ENCODE measurements around the gene FILIP1.

Gene FILIP1, protein sequence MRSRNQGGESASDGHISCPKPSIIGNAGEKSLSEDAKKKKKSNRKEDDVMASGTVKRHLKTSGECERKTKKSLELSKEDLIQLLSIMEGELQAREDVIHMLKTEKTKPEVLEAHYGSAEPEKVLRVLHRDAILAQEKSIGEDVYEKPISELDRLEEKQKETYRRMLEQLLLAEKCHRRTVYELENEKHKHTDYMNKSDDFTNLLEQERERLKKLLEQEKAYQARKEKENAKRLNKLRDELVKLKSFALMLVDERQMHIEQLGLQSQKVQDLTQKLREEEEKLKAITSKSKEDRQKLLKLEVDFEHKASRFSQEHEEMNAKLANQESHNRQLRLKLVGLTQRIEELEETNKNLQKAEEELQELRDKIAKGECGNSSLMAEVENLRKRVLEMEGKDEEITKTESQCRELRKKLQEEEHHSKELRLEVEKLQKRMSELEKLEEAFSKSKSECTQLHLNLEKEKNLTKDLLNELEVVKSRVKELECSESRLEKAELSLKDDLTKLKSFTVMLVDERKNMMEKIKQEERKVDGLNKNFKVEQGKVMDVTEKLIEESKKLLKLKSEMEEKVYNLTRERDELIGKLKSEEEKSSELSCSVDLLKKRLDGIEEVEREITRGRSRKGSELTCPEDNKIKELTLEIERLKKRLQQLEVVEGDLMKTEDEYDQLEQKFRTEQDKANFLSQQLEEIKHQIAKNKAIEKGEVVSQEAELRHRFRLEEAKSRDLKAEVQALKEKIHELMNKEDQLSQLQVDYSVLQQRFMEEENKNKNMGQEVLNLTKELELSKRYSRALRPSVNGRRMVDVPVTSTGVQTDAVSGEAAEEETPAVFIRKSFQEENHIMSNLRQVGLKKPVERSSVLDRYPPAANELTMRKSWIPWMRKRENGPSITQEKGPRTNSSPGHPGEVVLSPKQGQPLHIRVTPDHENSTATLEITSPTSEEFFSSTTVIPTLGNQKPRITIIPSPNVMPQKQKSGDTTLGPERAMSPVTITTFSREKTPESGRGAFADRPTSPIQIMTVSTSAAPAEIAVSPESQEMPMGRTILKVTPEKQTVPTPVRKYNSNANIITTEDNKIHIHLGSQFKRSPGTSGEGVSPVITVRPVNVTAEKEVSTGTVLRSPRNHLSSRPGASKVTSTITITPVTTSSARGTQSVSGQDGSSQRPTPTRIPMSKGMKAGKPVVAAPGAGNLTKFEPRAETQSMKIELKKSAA (N-terminal part only)

DNA sequence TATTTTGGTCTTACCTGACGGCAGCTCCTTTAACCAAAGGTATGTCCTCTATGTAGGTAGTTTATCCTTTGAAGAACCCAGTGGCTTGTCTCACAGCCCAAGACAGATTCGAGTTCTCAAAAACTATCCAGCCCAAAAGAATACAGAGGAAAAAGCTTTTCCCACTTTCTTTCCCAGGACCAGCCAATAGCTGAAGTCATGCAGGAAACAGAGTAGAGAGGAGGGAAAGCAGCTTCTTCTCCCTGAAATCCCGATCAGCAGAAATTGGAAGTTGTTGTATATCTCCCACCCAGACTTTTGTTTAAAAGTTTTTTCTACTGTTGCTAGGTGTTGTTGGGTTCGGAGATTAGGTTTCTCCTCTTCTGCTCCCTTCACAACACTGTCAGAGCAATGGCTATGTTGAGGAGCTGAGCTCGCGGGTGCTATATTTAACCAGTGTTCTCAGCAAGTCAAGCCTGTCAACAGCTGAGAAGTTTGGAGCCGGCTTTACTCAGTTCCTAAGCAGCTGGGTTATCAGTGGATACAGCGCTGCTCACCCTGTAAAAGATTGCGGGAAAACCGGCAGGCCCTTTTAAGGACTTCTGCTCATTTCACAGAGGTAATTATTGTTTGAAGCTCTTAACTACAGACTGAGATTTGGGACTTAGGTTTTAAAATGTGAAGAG, at the start of gene FILIP1:
Gene FILIP1 (minus strand): TSS at position 401 of the 665 bp plus-strand sequence. CDS start 78,828 bp downstream, outside the sequence.
- DNase-seq, result no peak

DNA sequence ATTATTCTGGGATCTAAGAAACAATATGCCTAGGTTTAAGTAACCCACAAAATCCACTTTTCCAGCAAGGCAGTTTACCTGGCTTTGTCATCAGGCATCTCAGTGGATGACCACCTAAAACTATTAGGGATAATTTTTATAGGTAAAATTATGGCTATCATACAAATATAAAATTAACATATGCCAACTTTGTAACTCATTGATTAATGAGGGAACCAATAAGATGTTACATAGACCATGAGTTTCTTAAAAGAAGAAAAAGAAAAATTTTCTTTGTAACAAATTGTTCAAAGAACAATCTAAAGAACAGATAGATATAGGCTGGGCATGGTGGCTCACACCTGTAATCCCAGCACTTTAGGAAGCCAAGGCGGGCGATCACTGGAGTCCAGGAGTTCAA, 49.7 kb upstream of the FILIP1 start:
- DNase-seq, result no peak

DNA sequence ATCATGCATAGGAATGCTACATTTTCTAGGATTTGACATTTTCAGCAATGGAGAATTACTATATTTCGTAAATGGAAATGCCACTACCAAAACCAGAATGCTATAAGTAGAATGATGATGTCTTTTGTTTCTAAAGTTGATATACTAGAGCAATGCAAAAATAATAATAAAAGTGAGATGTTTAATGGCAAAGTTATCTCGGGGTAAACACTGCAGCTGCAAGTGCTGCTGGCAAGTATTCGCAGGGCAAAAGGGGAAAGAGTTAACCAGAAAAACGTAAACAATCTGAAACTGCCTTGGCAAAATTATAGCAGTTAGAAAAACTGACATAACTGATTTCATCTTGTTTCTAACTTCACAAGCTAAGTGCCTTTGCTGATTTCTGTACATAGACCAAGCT, 45.5 kb upstream of the FILIP1 start:
- no peak for DNase-seq

DNA sequence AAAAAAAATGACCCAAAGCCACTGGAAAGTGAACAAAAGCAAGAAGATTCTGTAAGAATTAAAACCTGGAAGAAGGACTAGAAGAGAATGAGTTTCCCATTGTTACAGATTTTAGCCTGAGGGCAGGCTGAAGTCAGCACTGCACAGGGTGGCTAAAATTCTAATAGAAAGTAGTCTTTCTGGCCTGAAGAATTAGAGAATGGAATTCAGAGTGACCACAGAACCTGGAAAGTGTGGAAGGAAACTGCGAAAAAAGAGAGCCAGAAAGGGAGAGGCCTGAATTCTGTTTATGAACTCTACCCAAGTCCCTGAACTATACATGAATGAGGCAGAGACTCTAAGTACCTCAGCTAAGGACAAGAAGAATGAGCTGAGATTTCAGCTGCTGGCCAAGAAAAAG, 38.9 kb upstream of the FILIP1 start:
- DNase-seq, result no peak

DNA sequence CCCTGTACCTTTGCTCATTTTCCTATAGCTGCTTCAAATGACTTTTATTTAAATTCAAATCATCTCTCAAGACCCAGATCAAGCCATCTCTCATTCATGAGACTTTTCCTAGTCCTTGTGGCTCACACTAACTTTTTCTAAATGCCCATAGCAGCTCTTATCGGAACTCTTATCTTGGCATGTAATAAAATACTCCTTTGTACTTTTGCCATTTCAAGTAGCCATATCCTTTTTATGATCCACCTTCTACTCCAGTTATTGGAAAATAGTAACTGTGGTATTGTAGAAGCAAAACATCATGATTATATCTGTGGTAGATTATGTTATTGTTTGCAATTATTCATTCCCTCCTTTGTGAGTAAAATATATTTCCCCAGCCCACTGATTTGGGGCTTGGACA, 37.6 kb upstream of the FILIP1 start:
- DNase-seq, result no peak

DNA sequence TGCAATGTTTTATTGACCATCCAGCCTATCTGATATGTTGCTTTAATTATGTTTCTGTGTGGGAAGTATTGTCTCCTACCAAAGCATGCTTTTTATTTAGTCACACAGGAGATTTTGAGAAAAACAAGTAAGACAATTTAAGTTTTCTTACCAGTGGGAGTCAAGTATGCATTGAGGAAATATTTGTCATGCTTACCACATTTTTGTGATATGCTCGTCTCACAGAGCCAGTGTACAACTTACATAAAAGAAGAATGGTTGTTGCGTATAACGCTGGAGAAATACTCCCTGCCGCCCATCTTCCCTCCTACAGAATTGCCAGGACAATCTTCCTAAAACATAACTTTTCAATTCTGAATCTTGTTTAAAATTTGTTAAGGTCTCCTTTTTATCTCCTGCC, 37.1 kb upstream of the FILIP1 start:
- DNase-seq, result no peak

DNA sequence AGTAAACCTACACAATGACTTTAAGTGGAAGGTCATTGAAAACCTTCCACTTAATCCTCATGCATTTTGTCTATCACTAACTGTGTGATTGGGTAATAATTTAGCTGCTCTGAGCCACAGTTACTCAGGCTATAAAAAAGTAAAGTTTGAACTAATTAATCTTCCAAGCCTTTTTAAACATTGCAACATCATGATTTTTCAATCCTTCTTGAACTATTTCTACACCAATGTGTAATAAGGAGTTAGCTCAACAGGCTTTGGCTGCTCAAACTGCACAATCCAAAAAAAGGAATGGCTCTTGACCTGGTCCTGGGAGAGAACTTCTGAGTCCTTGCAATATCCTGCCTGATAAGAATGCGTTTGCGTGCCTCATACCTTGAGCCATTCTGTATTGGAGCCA, 34.8 kb upstream of the FILIP1 start:
- no peak for DNase-seq

DNA sequence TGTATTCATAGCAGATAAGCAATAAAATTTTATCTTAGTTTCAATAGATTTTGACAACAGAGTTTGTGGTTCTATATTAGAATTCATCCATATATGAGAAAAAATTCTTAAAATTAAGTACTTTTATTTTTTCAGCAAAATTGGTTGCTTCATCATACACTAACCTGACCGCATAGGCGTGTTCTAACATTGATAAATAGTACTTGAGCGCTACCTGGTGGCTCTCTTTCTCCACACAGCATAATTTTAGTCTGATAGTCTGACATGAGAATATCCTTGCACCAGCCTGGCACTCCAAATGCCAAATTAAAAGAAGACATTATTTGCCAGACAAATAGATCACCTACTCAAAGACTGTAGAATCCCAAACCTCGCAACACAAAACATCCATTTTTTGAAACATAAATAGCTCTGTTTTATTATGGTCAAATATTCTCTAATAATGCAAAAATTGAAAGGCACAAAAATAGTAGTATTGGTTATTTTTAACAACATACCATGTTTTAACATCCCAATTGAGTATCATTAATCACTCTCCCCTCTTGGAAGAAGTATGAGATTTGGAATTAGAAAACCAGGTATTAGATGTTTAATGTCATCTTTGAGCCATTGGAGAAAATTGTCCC, 33.0 kb upstream of the FILIP1 start:
- no peak for DNase-seq

DNA sequence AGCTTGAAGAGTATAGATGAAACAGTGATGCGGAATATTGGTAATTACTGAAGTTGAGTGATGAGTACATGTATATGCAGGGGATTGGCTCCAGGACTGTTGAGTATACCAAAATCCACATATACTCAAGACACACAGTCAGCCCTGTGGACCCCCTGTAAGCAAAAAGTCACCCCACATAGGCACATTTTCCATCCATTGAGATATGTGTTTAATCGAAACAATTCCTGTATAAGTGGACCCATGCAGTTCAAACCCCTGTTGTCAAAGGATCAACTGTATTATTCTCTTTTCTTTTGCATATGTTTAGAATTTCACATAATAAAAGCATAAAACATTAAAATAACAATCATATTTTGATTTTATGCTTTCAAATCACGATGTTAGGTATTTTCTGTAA, 32.1 kb upstream of the FILIP1 start:
- DNase-seq, result no peak

DNA sequence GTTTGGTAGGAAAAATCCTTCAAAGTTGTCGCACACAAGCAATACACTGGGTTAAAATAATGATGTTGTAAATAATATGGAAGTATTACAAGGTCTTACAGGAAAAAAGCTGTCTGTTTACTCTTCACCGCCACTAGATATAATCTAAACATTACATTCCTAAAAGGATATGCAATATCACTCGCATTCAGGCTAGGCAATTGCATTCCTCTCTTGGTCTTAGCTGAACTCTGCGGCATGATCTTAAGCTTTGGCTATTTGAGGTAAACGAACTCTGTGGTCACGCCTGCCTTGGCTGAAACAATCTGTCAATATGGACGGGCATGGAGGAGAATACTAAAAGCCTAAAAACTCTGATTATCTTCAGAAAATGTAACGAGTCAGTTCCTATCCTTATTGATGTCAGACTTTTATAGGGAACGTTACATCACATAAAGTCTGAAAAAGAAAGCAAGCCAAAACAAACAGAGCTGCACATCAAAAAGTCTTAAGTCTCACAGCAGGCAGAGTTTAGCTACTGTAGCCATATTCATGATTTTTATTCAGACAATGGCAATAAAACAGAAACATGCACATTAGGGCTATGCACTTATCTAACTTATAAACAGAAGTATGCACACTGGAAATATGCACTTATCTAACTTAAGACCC, 30.8 kb upstream of the FILIP1 start:
- DNase-seq, result no peak

DNA sequence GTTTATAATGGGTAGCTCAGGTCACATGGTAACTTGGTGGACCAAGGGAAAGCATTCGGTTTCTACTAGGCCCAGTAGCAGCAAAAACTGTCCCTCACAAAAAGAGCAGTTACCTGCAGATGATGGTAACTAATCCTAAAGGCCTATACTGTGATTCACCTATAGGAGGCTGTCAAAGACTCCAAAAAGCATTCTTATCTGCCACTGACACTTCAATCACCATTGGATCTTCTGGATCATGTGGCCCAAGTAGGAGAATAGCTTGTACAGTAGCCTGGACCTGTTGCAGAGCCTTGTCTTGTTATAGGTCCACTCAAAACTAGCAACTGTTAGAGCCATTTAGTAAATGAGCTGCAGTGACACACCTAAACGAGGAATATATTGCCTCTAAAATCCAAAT, 23.2 kb upstream of the FILIP1 start:
- no peak for DNase-seq

DNA sequence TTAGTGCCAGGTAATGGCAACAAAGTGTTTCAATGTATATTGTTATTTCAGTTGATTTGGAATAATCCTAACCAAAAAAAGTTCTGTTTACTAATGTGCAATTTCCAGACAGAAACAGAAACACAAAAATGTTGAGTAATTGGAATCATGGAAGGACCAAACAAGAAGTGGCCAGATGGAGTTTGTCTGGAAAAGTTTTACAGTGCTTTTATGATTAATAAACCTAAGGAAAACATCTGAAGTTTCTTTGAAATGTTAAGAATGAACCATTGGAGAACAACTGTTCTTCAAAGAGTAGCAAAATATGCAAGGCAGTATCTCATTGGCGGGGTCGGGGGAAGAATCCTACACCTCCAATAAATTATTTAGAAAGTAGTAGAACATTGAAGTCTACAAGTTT, 19.0 kb upstream of the FILIP1 start:
- DNase-seq, result no peak

DNA sequence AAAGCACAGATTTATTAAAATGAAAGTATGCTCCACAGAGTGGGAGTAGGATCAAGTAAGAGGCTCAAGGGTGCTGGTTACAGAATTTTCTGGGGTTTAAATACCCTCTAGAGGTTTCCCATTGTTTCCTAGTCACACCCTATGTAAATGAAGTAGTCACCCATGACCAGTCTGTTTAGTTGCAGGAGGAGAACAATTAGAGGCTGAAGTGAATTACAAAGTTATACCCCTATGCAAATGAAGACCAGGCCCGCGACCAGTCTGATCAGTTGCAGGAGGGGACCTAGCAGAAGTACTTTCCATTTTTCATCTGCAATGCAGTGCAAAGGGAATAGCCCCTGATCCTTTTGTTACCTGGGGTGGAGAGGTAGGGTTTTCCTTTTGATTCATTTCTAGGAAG, 11.8 kb upstream of the FILIP1 start:
- DNase-seq, result no peak

DNA sequence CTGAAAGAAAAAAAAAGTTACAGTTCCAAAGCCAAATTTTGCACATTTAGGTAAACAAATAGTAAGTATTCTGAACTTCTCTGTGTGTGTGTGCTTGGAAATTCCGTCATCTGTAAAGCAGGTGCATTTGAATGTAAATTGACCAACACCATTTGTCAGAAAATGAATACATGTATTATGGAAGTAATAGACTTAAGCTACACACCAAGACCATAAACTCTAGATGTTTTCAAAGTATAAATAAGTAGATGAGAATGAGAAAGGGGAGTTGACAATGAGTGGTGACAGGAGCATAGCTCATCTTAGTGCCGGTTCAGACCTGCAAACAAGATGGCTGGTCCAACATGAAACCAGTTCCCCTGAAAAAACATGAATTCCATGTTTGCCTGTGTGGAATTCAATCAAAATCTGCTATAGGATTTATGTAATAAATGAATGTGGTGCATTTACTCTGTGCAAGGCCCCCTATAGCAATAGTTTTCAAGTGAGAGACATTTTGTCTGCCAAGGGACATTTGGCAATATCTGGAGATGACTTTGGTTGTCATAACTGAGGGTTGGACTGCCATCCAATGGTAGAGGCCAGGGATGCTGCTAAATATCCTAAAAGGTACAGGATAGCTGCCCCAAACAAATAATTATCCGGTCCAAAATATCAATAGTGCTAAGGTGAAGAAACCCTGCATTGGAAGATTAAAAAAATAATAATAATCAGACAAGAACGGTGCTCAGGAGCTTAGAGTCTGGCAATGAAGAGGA, 11.0 kb upstream of the FILIP1 start:
- no peak for DNase-seq

DNA sequence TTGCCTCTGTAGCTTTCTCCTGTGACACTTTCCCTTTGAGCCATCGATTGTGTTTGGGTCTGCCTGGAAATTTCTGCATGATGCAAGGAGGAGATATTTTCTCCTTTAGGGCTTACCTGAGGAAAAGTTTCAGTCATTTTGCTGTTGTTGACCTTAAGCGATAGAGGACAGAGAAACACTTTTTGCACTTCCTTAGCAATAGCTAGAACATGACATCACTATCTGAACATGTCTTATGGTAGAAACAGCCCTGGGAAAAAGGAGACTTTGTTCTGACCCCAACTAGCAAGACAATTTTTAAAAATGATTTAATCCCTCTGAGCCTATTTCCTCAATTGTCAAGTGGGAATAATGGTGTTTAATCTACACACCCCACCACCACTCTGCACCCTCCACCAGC, 9.7 kb upstream of the FILIP1 start:
- DNase-seq, result no peak

DNA sequence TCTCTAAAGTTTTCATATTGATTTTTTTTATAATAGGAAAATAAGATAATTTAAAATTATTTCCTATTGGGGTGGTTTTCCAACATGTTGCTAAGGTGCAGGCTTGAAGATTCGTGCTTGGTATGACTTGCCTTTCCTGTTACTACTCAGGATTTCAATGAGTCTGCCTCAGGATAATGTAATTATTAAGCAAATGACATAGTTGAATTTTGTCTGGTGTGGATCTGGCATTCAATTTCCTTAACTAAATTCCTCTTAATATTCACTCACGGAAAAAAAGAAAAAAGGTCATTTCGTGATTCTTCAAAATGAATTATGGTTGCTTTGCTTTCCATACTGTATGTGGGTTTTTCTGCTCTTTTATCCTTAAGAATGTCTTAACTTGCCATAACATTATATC, 9.3 kb upstream of the FILIP1 start:
- no peak for DNase-seq

DNA sequence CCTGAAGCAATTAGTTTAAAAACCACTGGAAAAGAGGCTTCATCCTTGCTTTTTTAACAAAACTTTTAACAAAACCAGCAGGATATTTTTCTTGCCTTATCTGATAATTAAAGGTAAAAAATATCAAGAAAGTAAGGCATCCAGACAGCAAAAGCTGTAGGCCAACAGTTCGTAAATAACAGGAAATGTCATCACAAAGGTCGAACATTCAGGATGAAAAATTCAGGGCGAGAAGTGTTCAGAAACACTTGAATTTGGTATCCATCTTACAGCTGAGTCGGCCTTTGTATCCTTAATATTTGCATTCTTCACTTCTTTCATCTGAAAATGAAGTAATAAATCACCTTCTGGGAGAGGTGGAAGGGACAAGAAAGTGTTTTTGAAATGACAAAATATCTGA, 8.2 kb upstream of the FILIP1 start:
- no peak for DNase-seq

DNA sequence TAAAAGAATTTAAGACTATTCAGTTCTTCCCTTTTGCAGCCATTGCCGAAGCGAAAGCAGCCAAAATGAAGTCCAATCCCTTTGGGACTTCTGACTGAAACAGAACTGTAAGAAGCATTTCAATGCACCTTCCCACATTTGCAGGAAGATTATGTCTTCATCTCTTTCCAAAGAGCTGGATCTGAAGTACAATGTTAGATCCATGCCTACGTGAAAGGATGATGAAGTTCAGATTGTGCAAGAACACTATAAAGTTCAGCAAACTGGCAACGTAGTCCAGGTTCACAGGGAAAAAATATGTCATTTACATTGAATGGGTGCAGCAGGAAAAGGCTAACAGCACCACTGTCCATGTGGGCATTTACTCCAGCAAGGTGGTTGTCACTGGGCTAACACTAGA, 6.0 kb upstream of the FILIP1 start:
- no peak for DNase-seq

DNA sequence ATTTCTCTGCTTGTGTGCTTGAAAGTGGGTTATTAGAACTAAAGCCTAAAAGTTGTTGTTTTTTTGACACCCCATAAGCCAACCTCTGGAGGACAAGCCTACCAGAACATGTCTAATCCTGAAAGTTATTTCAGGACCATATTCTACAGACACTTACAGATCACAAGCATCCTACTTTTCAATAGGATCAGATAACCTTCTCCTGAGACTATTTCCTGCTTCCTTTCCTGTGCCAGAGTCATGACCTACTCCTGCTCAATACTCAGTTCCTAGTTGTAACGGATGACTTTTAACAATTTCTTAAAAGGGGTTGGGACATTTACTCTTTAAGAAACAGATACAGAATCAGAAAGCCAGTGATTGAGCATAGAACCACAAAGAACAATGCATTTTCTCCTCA, 5.3 kb upstream of the FILIP1 start:
- no peak for DNase-seq

DNA sequence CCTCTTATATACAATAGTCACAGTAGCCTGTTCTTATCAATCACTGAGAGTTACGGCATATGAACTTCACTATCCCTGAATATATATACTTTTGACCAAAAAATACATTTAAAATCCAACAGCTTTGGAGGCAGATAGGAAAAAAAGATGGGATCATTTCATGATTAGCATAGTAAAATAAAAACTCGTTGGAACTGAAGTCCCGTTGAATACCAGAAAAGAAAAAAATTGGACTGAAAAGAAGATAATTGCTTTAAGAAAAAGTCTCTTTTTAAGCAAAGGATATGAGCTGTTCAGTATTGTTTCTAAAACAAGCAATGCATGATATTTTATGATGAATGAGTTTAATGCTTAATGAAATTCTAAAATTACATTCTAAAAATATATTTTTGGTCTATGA, 4.4 kb upstream of the FILIP1 start:
- no peak for DNase-seq

DNA sequence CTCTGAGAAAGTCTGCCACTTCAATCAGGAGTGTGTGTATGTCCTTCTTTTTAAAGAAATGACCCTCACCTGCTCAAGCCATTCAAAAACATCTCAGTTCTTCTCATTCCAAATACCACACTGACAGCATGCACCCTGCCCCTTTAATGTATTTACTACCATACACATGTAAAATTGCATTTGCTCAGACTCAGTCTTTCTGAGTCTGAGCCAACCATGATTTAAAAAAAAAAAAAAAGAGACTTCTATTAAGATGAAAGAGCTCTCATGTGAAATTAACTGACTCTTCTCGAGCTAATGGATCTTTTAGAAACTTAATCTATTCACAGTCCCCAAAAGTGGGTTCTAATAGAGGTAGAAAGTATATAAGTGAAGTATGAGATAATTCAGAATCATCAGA, 1.4 kb upstream of the FILIP1 start:
- DNase-seq, result no peak
